ENCODE measurements around the gene CCDC158.

Gene CCDC158

GRCh38 chr4:76266627-76267026, 154.3 kb downstream of the CCDC158 start:
- no peaks in the 10 kb centered on the region for H3K27me3 ChIP-seq (ENCODE audit: control insufficient read depth in 5 of 5, insufficient read depth in 4 of 5, low read length in 5 of 5)
- H3K9ac ChIP-seq (ENCODE audit: low read length in 5 of 5), result no peak overlapping the region
- H3K4me3 ChIP-seq (ENCODE audit: low read depth in 1 of 5, low read length in 5 of 5), result no peak overlapping the region
- peaks cover 0 to 8% (median 0%) of the 10 kb centered on the region in 5 donors for H3K4me1 ChIP-seq (ENCODE audit: control insufficient read depth in 5 of 5, insufficient read depth in 5 of 5, low read length in 5 of 5)
- peak overlapping the region; percentile 32 for H3K27ac ChIP-seq (ENCODE audit: low read depth, low read length)
- no peaks in the 10 kb centered on the region for H3K9me3 ChIP-seq (ENCODE audit: control insufficient read depth in 5 of 5, low read length in 5 of 5)
- H3K36me3 ChIP-seq (ENCODE audit: control insufficient read depth in 5 of 5, insufficient read depth in 5 of 5, low read length in 5 of 5), result peaks cover 0 to 22% (median 10%) of the 10 kb centered on the region in 5 donors

GRCh38 chr4:76265631-76266218, 155.2 kb downstream of the CCDC158 start:
- Histone ChIP-seq H3K27ac (ENCODE audit: low read depth, low read length) (peak overlapping the region; percentile 3), H3K36me3 (ENCODE audit: control insufficient read depth in 5 of 5, insufficient read depth in 5 of 5, low read length in 5 of 5) (peaks cover 0 to 22% (median 10%) of the 10 kb centered on the region in 5 donors), H3K9me3 (ENCODE audit: control insufficient read depth in 5 of 5, low read length in 5 of 5) (no peaks in the 10 kb centered on the region), H3K27me3 (ENCODE audit: control insufficient read depth in 5 of 5, insufficient read depth in 4 of 5, low read length in 5 of 5) (no peaks in the 10 kb centered on the region), H3K9ac (ENCODE audit: low read length in 5 of 5) (no peak overlapping the region), H3K4me1 (ENCODE audit: control insufficient read depth in 5 of 5, insufficient read depth in 5 of 5, low read length in 5 of 5) (peaks cover 0 to 8% (median 0%) of the 10 kb centered on the region in 5 donors), H3K4me3 (ENCODE audit: low read depth in 1 of 5, low read length in 5 of 5) (no peak overlapping the region)
